ENCODE results near the gene DTX2.
"Not testable (repeated sequence)": the region's sequence is repeated elsewhere in the genome, so short reads cannot be mapped to it uniquely, and the experiment has no call there.

DTX2 gene

GRCh38 chr7:76460767-76461166, 742 bp upstream of the DTX2 start:
- H3K79me2 ChIP-seq (ENCODE audit: insufficient read depth, low read depth); H3K4me2 ChIP-seq; H3K4me1 ChIP-seq (ENCODE audit: low read depth, poor library complexity, severe bottlenecking); H3K36me3 ChIP-seq (ENCODE audit: insufficient read depth); H3K27ac ChIP-seq; H2AFZ ChIP-seq (ENCODE audit: low read depth); H3K9ac ChIP-seq; H3K4me3 ChIP-seq (IDR thresholded peaks at IDR 0.05; ENCODE audit: insufficient read depth, low read depth, low read length); H4K20me1 ChIP-seq (ENCODE audit: insufficient read depth); H3K27me3 ChIP-seq (ENCODE audit: insufficient read depth, low read depth): not testable (repeated sequence)

GRCh38 chr7:76462271-76462882, 868 bp downstream of the DTX2 start:
- H2AFZ ChIP-seq (ENCODE audit: low read depth); H3K27me3 ChIP-seq (ENCODE audit: insufficient read depth, low read depth); H4K20me1 ChIP-seq (ENCODE audit: insufficient read depth); H3K9ac ChIP-seq; H3K4me1 ChIP-seq (ENCODE audit: low read depth, poor library complexity, severe bottlenecking); H3K27ac ChIP-seq; H3K4me2 ChIP-seq; H3K4me3 ChIP-seq (IDR thresholded peaks at IDR 0.05; ENCODE audit: insufficient read depth, low read depth, low read length); H3K79me2 ChIP-seq (ENCODE audit: insufficient read depth, low read depth); H3K36me3 ChIP-seq (ENCODE audit: insufficient read depth): not testable (repeated sequence)

- H3K79me2 ChIP-seq (ENCODE audit: insufficient read depth, low read depth); H3K27me3 ChIP-seq (ENCODE audit: insufficient read depth, low read depth); H3K36me3 ChIP-seq (ENCODE audit: insufficient read depth); H2AFZ ChIP-seq (ENCODE audit: low read depth); H3K9ac ChIP-seq; H3K4me2 ChIP-seq; H3K4me3 ChIP-seq (IDR thresholded peaks at IDR 0.05; ENCODE audit: insufficient read depth, low read depth, low read length); H3K27ac ChIP-seq; H3K4me1 ChIP-seq (ENCODE audit: low read depth, poor library complexity, severe bottlenecking); H4K20me1 ChIP-seq (ENCODE audit: insufficient read depth): not testable (repeated sequence)
Observed at GRCh38 chr7:76464959-76465358, 3.5 kb downstream of the DTX2 start.

- H2AFZ ChIP-seq (ENCODE audit: low read depth); H3K9ac ChIP-seq; H3K4me1 ChIP-seq (ENCODE audit: low read depth, poor library complexity, severe bottlenecking); H3K27me3 ChIP-seq (ENCODE audit: insufficient read depth, low read depth); H3K79me2 ChIP-seq (ENCODE audit: insufficient read depth, low read depth); H3K4me3 ChIP-seq (IDR thresholded peaks at IDR 0.05; ENCODE audit: insufficient read depth, low read depth, low read length); H3K4me2 ChIP-seq; H4K20me1 ChIP-seq (ENCODE audit: insufficient read depth); H3K36me3 ChIP-seq (ENCODE audit: insufficient read depth); H3K27ac ChIP-seq: not testable (repeated sequence)
Observed at GRCh38 chr7:76465950-76466349, 4.4 kb downstream of the DTX2 start.

- not testable (repeated sequence) for H4K20me1 ChIP-seq (ENCODE audit: insufficient read depth); H3K36me3 ChIP-seq (ENCODE audit: insufficient read depth); H2AFZ ChIP-seq (ENCODE audit: low read depth); H3K27me3 ChIP-seq (ENCODE audit: insufficient read depth, low read depth); H3K27ac ChIP-seq; H3K4me1 ChIP-seq (ENCODE audit: low read depth, poor library complexity, severe bottlenecking); H3K9ac ChIP-seq; H3K4me3 ChIP-seq (IDR thresholded peaks at IDR 0.05; ENCODE audit: insufficient read depth, low read depth, low read length); H3K4me2 ChIP-seq; H3K79me2 ChIP-seq (ENCODE audit: insufficient read depth, low read depth)
Observed at GRCh38 chr7:76467743-76468404, 6.4 kb downstream of the DTX2 start.

- not testable (repeated sequence) for H3K9ac ChIP-seq; H3K4me3 ChIP-seq (IDR thresholded peaks at IDR 0.05; ENCODE audit: insufficient read depth, low read depth, low read length); H4K20me1 ChIP-seq (ENCODE audit: insufficient read depth); H3K4me1 ChIP-seq (ENCODE audit: low read depth, poor library complexity, severe bottlenecking); H2AFZ ChIP-seq (ENCODE audit: low read depth); H3K79me2 ChIP-seq (ENCODE audit: insufficient read depth, low read depth); H3K27ac ChIP-seq; H3K4me2 ChIP-seq; H3K36me3 ChIP-seq (ENCODE audit: insufficient read depth); H3K27me3 ChIP-seq (ENCODE audit: insufficient read depth, low read depth)
Observed at GRCh38 chr7:76471556-76472221, 10.2 kb downstream of the DTX2 start.

- not testable (repeated sequence) for H3K9ac ChIP-seq; H3K79me2 ChIP-seq (ENCODE audit: insufficient read depth, low read depth); H3K27me3 ChIP-seq (ENCODE audit: insufficient read depth, low read depth); H3K4me2 ChIP-seq; H3K4me3 ChIP-seq (IDR thresholded peaks at IDR 0.05; ENCODE audit: insufficient read depth, low read depth, low read length); H4K20me1 ChIP-seq (ENCODE audit: insufficient read depth); H2AFZ ChIP-seq (ENCODE audit: low read depth); H3K36me3 ChIP-seq (ENCODE audit: insufficient read depth); H3K27ac ChIP-seq; H3K4me1 ChIP-seq (ENCODE audit: low read depth, poor library complexity, severe bottlenecking)
Observed at GRCh38 chr7:76473097-76473496, 11.6 kb downstream of the DTX2 start.

GRCh38 chr7:76476280-76476679, 14.8 kb downstream of the DTX2 start:
- H3K4me2 ChIP-seq; H2AFZ ChIP-seq (ENCODE audit: low read depth); H3K9ac ChIP-seq; H3K4me1 ChIP-seq (ENCODE audit: low read depth, poor library complexity, severe bottlenecking); H3K27me3 ChIP-seq (ENCODE audit: insufficient read depth, low read depth); H3K79me2 ChIP-seq (ENCODE audit: insufficient read depth, low read depth); H3K36me3 ChIP-seq (ENCODE audit: insufficient read depth); H3K27ac ChIP-seq; H3K4me3 ChIP-seq (IDR thresholded peaks at IDR 0.05; ENCODE audit: insufficient read depth, low read depth, low read length); H4K20me1 ChIP-seq (ENCODE audit: insufficient read depth): not testable (repeated sequence)

GRCh38 chr7:76476742-76477474, 15.4 kb downstream of the DTX2 start:
- H2AFZ ChIP-seq (ENCODE audit: low read depth); H3K4me2 ChIP-seq; H3K27ac ChIP-seq; H3K79me2 ChIP-seq (ENCODE audit: insufficient read depth, low read depth); H3K9ac ChIP-seq; H3K4me3 ChIP-seq (IDR thresholded peaks at IDR 0.05; ENCODE audit: insufficient read depth, low read depth, low read length); H3K27me3 ChIP-seq (ENCODE audit: insufficient read depth, low read depth); H3K36me3 ChIP-seq (ENCODE audit: insufficient read depth); H4K20me1 ChIP-seq (ENCODE audit: insufficient read depth); H3K4me1 ChIP-seq (ENCODE audit: low read depth, poor library complexity, severe bottlenecking): not testable (repeated sequence)

- not testable (repeated sequence) for H4K20me1 ChIP-seq (ENCODE audit: insufficient read depth); H3K4me1 ChIP-seq (ENCODE audit: low read depth, poor library complexity, severe bottlenecking); H3K79me2 ChIP-seq (ENCODE audit: insufficient read depth, low read depth); H3K9ac ChIP-seq; H3K4me2 ChIP-seq; H3K27me3 ChIP-seq (ENCODE audit: insufficient read depth, low read depth); H2AFZ ChIP-seq (ENCODE audit: low read depth); H3K4me3 ChIP-seq (IDR thresholded peaks at IDR 0.05; ENCODE audit: insufficient read depth, low read depth, low read length); H3K36me3 ChIP-seq (ENCODE audit: insufficient read depth); H3K27ac ChIP-seq
Observed at GRCh38 chr7:76479628-76480027, 18.1 kb downstream of the DTX2 start.

All from KMS-11 (cell line).